Posterior cingulate gyrus (tissue), 11 donors: ENCODE data around the gene USB1.

Experiments
- DNase-seq, 10 donors: peaks; one replicate each; pipeline versions ENCODE4 v3.0.0 to v3.0.0-alpha.2; 2020 to 2021; ENCODE audit warnings: mixed read lengths in 3 of 10
- intact Hi-C: fragments of 100-400 bp; cut with DNase I; formaldehyde crosslinking; loops from one replicate; pipeline ENCODE4 v1.15.1; 2023

The USB1 gene

DNA sequence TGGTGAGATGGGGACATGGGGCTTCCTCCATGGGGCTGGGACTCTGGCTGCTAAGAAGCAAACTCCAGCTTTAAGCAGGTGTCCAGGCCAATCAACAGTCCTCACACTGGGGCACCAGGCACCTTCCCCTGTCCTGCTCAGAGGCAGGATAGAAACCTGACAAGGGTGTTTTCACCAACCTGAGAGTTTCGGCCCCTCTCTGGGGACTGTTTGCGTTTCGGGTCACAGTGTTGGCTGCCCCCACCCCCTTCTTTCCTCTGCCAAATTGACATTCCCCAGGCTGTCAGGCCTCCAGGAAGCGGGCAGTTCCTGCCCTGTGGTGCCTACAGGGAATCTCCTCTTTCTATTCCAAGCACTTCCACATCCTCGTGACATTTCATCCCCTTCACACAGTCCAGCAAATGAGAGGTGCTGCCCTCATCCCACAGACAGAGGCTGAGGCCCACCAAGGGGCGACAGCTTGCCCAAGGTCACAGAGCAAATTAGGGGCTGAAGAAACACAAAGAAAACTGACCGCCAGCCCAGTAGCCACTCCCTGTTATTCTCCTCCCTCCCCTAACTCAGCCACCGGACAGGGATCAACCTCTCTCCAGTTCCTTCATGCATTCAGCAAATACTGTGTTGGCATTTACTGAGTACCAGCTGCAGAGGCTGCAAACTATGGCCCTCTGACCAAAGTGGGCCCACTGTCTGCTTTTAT is 62.3 kb downstream of the USB1 start:
- peak in 3 of 10 donors; percentile 29 to 51 (median 39) for DNase-seq
- intact Hi-C loops, result loop anchor here (1.0 kb wide), 1 partner anchor 11 kb away; no protein-coding TSS in a partner anchor

DNA sequence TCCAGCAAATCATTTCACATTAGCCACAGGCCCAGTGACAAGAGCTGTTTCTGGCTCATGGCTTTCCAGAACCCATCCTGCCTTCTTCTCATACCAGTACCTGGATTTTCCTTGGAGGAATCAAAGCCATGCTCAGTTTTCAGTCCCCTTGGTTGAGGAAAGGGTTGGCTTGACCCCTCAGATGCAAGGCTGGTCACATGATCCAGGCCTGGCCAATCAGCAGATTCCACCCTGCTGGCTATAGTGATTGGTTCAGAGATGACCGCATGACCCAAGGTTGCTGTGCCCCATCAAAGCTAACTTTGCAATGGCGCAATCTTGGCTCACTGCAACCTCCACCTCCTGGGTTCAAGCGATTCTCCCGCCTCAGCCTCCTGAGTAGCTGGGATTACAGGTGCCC is 69.4 kb downstream of the USB1 start:
- peak in 1 of 10 donors; percentile 14 for DNase-seq
- intact Hi-C loops, result no loop called here
